ENCODE data around the gene RAP1A. TPM values are rescaled to one million over a fixed set of nuclear protein-coding genes. Genes with fewer than 3 reads are reported as not detected.
A peak's percentile ranks its signal among the peaks of the same experiment; 100 is the strongest.

RAP1A gene
- total RNA-seq, 3 donors from 2014 or later = 45.9 to 72.8 (median 54.9) TPM

GRCh38 chr1:111704240-111704639 is 84.7 kb downstream of the RAP1A start:
- Histone ChIP-seq H3K36me3 (no peaks in the 10 kb centered on the region), H3K27ac (peak overlapping the region in 1 of 2 donors; percentile 23), H3K4me1 (no peaks in the 10 kb centered on the region), H3K27me3 (no peaks in the 10 kb centered on the region), H3K4me3 (no peak overlapping the region), H3K9me3 (no peaks in the 10 kb centered on the region)
- TF ChIP-seq POLR2AphosphoS5 (IDR thresholded peaks at IDR 0.05) (no peak), POLR2A (IDR thresholded peaks at IDR 0.05) (no peak), CTCF (IDR thresholded peaks at IDR 0.05) (no peak)
- intact Hi-C loops (cut with DNase I; ENCODE audit: low total_unique reads) = no loop called here
- no peak for DNase-seq (ENCODE audit: low spot score in 2 of 2)

- no peaks in the 10 kb centered on the region for H3K4me1 ChIP-seq
Measured at GRCh38 chr1:111704776-111705175, 85.2 kb downstream of the RAP1A start.

GRCh38 chr1:111705841-111706240 is 86.3 kb downstream of the RAP1A start:
- DNase-seq (ENCODE audit: low spot score in 2 of 2) = no peak
- H3K36me3 ChIP-seq = no peaks in the 10 kb centered on the region
- no peaks in the 10 kb centered on the region for H3K4me1 ChIP-seq
- no peak overlapping the region for H3K4me3 ChIP-seq
- TF ChIP-seq POLR2A (IDR thresholded peaks at IDR 0.05) = no peak
- no peak for TF ChIP-seq CTCF (IDR thresholded peaks at IDR 0.05)
- H3K27me3 ChIP-seq = no peaks in the 10 kb centered on the region
- no peak overlapping the region for H3K27ac ChIP-seq
- H3K9me3 ChIP-seq = no peaks in the 10 kb centered on the region
- intact Hi-C loops (cut with DNase I; ENCODE audit: low total_unique reads) = no loop called here

More at GRCh38 chr1:111704776-111705175, 85.2 kb downstream of the RAP1A start:
- DNase-seq (ENCODE audit: low spot score in 2 of 2) = no peak
- TF ChIP-seq POLR2AphosphoS5 (IDR thresholded peaks at IDR 0.05) = no peak
- no peak overlapping the region for H3K27ac ChIP-seq
- no peaks in the 10 kb centered on the region for H3K27me3 ChIP-seq
- intact Hi-C loops (cut with DNase I; ENCODE audit: low total_unique reads) = no loop called here
- no peaks in the 10 kb centered on the region for H3K9me3 ChIP-seq
- H3K36me3 ChIP-seq = no peaks in the 10 kb centered on the region
- no peak overlapping the region for H3K4me3 ChIP-seq

GRCh38 chr1:111706921-111707320 is 87.3 kb downstream of the RAP1A start:
- no peak for DNase-seq (ENCODE audit: low spot score in 2 of 2)
- no peaks in the 10 kb centered on the region for H3K36me3 ChIP-seq
- no peak overlapping the region for H3K4me3 ChIP-seq
- H3K27ac ChIP-seq = no peak overlapping the region
- TF ChIP-seq POLR2AphosphoS5 (IDR thresholded peaks at IDR 0.05) (no peak), CTCF (IDR thresholded peaks at IDR 0.05) (no peak), POLR2A (IDR thresholded peaks at IDR 0.05) (no peak)
- intact Hi-C loops (cut with DNase I; ENCODE audit: low total_unique reads) = no loop called here
- H3K27me3 ChIP-seq = no peaks in the 10 kb centered on the region
- no peaks in the 10 kb centered on the region for H3K9me3 ChIP-seq
- H3K4me1 ChIP-seq = no peaks in the 10 kb centered on the region

- TF ChIP-seq POLR2A (IDR thresholded peaks at IDR 0.05) = no peak
- no peak for TF ChIP-seq CTCF (IDR thresholded peaks at IDR 0.05)
- TF ChIP-seq POLR2AphosphoS5 (IDR thresholded peaks at IDR 0.05) = no peak
- Histone ChIP-seq H3K4me1 (no peaks in the 10 kb centered on the region), H3K27me3 (no peaks in the 10 kb centered on the region), H3K4me3 (no peak overlapping the region), H3K27ac (no peak overlapping the region), H3K36me3 (no peaks in the 10 kb centered on the region), H3K9me3 (no peaks in the 10 kb centered on the region)
- DNase-seq (ENCODE audit: low spot score in 2 of 2) = no peak
- intact Hi-C loops (cut with DNase I; ENCODE audit: low total_unique reads) = loop anchor here (2.0 kb wide), 1 partner anchor 47 kb away; the partner anchor contains the start of gene DDX20
Measured at GRCh38 chr1:111707906-111708305, 88.3 kb downstream of the RAP1A start.

GRCh38 chr1:111709986-111710385 is 90.4 kb downstream of the RAP1A start:
- Histone ChIP-seq H3K4me3 (no peak overlapping the region), H3K36me3 (no peaks in the 10 kb centered on the region), H3K27ac (no peak overlapping the region), H3K27me3 (no peaks in the 10 kb centered on the region), H3K9me3 (no peaks in the 10 kb centered on the region), H3K4me1 (no peaks in the 10 kb centered on the region)
- TF ChIP-seq CTCF (IDR thresholded peaks at IDR 0.05) (no peak), POLR2A (IDR thresholded peaks at IDR 0.05) (no peak), POLR2AphosphoS5 (IDR thresholded peaks at IDR 0.05) (no peak)
- no peak for DNase-seq (ENCODE audit: low spot score in 2 of 2)
- intact Hi-C loops (cut with DNase I; ENCODE audit: low total_unique reads) = loop anchor here (2.0 kb wide), 1 partner anchor 45 kb away; the partner anchor contains the start of gene DDX20
